Smooth muscle cell (in vitro differentiated cells): ENCODE measurements around the gene HNRNPUL2. TPM values are rescaled to one million over a fixed set of nuclear protein-coding genes. Genes with fewer than 3 reads are reported as not detected.
"Not testable (repeated sequence)": the region's sequence is repeated elsewhere in the genome, so short reads cannot be mapped to it uniquely, and the experiment has no call there.

ENCODE experiments used
- DNase-seq: peaks from one replicate; lab custom pipeline; 2025; ENCODE audit not compliant: unreplicated experiment; lab: John Stamatoyannopoulos, UW
- H2AFZ ChIP-seq: fragments of 200-600 bp; sonication (generic); 2 replicates; pipeline ENCODE4 v1.6.0; 2016; ENCODE audit warnings: antibody characterized with exemption, low read depth, mild to moderate bottlenecking
- H3F3A ChIP-seq: fragments of 200-600 bp; sonication (generic); 2 replicates; pipeline ENCODE4 v1.6.0; 2017; ENCODE audit warnings: antibody characterized with exemption, low read depth
- H3K27ac ChIP-seq: fragments of 200-600 bp; sonication (generic); 2 replicates; pipeline ENCODE4 v1.5.1; 2016; ENCODE audit warnings: low read depth, mild to moderate bottlenecking
- H3K27me3 ChIP-seq: fragments of 200-600 bp; sonication (generic); 2 replicates; pipeline ENCODE4 v1.6.1; 2016; ENCODE audit warnings: low read depth, mild to moderate bottlenecking
- H3K36me3 ChIP-seq: fragments of 200-600 bp; sonication (generic); 2 replicates; pipeline ENCODE4 v1.5.1; 2016; ENCODE audit warnings: low read depth
- H3K4me1 ChIP-seq: fragments of 200-600 bp; sonication (generic); 2 replicates; pipeline ENCODE4 v1.5.1; 2016; ENCODE audit warnings: low read depth
- H3K4me2 ChIP-seq: fragments of 200-600 bp; sonication (generic); 2 replicates; pipeline ENCODE4 v1.6.0; 2016; ENCODE audit warnings: mild to moderate bottlenecking
- H3K4me3 ChIP-seq: fragments of 200-600 bp; sonication (generic); 2 replicates; pipeline ENCODE4 v1.5.1; 2016; ENCODE audit warnings: mild to moderate bottlenecking
- H3K79me2 ChIP-seq: fragments of 200-600 bp; sonication (generic); 2 replicates; pipeline ENCODE4 v1.6.0; 2016; ENCODE audit warnings: low read depth, mild to moderate bottlenecking
- H3K9ac ChIP-seq: fragments of 200-600 bp; sonication (generic); 2 replicates; pipeline ENCODE4 v1.6.0; 2016; ENCODE audit warnings: low read depth
- H3K9me3 ChIP-seq: fragments of 200-600 bp; sonication (generic); replicated peaks from 2 replicates; pipeline ENCODE4 v1.5.1; 2016; ENCODE audit warnings: low read depth
- H4K20me1 ChIP-seq: fragments of 200-600 bp; sonication (generic); 2 replicates; pipeline ENCODE4 v1.6.0; 2016; ENCODE audit warnings: low read depth
- CTCF ChIP-seq: fragments of 200-600 bp; sonication (generic); IDR thresholded peaks from 2 replicates; pipeline ENCODE4 v1.5.1; 2017; ENCODE audit warnings: borderline replicate concordance, mild to moderate bottlenecking, antibody characterized with exemption; ENCODE audit not compliant: insufficient read depth, poor library complexity, severe bottlenecking
- WGBS: methylation state at CpG from one replicate; pipeline ENCODE4 v1.1.7; 2016; ENCODE audit warnings: low lambda C conversion rate; 5-methylcytosine and 5-hydroxymethylcytosine counted together
- polyA plus RNA-seq: library from polyadenylated mRNA; unstranded; fragments of >200 nt; fragmentation: Nextera tagmentation; extraction: Ambion mirVana; gene quantifications from 2 replicates; pipeline ENCODE4 v1.2.1, GENCODE V29; 2016
- total RNA-seq: library from RNA; depleted of rRNA; stranded (reverse); fragments of >200 nt; gene quantifications from 2 replicates; pipeline ENCODE4 v1.2.3, GENCODE V29; 2014

The HNRNPUL2 gene
- total and polyA plus RNA-seq, 2 experiments from 2014 or later = 3.6 to 19.4 TPM

- H4K20me1 ChIP-seq = no peaks in the 10 kb centered on the region
- H3K4me3 ChIP-seq = no peak overlapping the region
- no peaks in the 10 kb centered on the region for H3K79me2 ChIP-seq
- H3K4me2 ChIP-seq = no peak overlapping the region
- H3K36me3 ChIP-seq = no peaks in the 10 kb centered on the region
- H3F3A ChIP-seq = no peaks in the 10 kb centered on the region
- no peak overlapping the region for H3K9ac ChIP-seq
- WGBS = 72% methylated on average over 14 of the region's 14 CpGs
- H3K27ac ChIP-seq = no peak overlapping the region
- H2AFZ ChIP-seq = no peak overlapping the region
- TF ChIP-seq CTCF = peak; percentile 71
- no peaks in the 10 kb centered on the region for H3K4me1 ChIP-seq
- no peaks in the 10 kb centered on the region for H3K9me3 ChIP-seq
- no peak for DNase-seq
- no peaks in the 10 kb centered on the region for H3K27me3 ChIP-seq
These were observed 32.6 kb downstream of the HNRNPUL2 start for GRCh38 chr11:62694455-62695167.

DNA sequence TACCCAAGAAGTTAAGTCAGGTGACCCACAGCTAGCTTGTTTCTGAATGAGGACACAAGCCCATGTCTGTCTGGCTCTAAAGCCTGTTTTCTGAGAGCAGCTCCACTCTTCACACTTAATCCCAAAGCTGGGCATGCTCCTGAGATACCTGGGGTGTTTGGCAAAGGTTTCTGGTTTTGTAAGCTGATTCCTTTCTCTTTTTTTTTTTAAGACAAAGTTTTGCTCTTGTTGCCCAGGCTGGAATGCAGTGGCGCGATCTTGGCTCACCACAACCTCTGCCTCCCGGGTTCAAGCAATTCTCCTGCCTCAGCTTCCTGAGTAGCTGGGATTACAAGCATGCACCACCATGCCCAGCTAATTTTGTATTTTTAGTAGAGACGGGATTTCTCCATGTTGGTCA, 33.6 kb downstream of the HNRNPUL2 start:
- H3K79me2 ChIP-seq, H3K4me2 ChIP-seq, H3K9me3 ChIP-seq, H4K20me1 ChIP-seq, H2AFZ ChIP-seq, H3K4me3 ChIP-seq, H3K9ac ChIP-seq, H3F3A ChIP-seq, H3K27me3 ChIP-seq, DNase-seq, H3K4me1 ChIP-seq, H3K27ac ChIP-seq, H3K36me3 ChIP-seq: not testable (repeated sequence)
- WGBS = 91% methylated on average over 4 of the region's 4 CpGs

GRCh38 chr11:62689421-62690183, 37.7 kb downstream of the HNRNPUL2 start, which contains the start of gene LRRN4CL:
Gene LRRN4CL, minus strand, starts transcription at chr11:62689530. Its CDS starts 1,022 bp downstream, at chr11:62688508.
- Histone ChIP-seq H3K36me3 (no peaks in the 10 kb centered on the region), H2AFZ (no peak within 1 kb of the TSS), H3K4me3 (no peak within 1 kb of the TSS), H3K4me1 (no peaks in the 10 kb centered on the region), H3K9me3 (no peaks in the 10 kb centered on the region), H3K27ac (no peak within 1 kb of the TSS), H3K4me2 (no peak within 1 kb of the TSS), H3K79me2 (no peaks in the 10 kb centered on the region), H3F3A (no peaks in the 10 kb centered on the region), H4K20me1 (no peaks in the 10 kb centered on the region), H3K9ac (no peak within 1 kb of the TSS), H3K27me3 (no peaks in the 10 kb centered on the region)
- DNase-seq = no peak
- TF ChIP-seq CTCF = no peak
- 86% methylated on average over 11 of the region's 11 CpGs for WGBS

- Histone ChIP-seq H3K9me3 (no peaks in the 10 kb centered on the region), H3K27ac (no peak overlapping the region), H3K9ac (no peak overlapping the region), H3K4me1 (no peaks in the 10 kb centered on the region), H4K20me1 (no peaks in the 10 kb centered on the region), H2AFZ (no peak overlapping the region), H3F3A (no peaks in the 10 kb centered on the region), H3K27me3 (no peaks in the 10 kb centered on the region), H3K4me2 (no peak overlapping the region), H3K4me3 (no peak overlapping the region), H3K36me3 (no peaks in the 10 kb centered on the region), H3K79me2 (no peaks in the 10 kb centered on the region)
- WGBS = 43% methylated on average over 1 of the region's 1 CpG
- TF ChIP-seq CTCF = no peak
- no peak for DNase-seq
These were observed 38.8 kb downstream of the HNRNPUL2 start for GRCh38 chr11:62688491-62688890.
